ENCODE data around the gene PARVA. TPM values are rescaled to one million over a fixed set of nuclear protein-coding genes. Genes with fewer than 3 reads are reported as not detected.
A peak's percentile ranks its signal among the peaks of the same experiment; 100 is the strongest.

PARVA gene
- total RNA-seq, 1 experiment from 2014 or later, result 59.9 TPM

DNA sequence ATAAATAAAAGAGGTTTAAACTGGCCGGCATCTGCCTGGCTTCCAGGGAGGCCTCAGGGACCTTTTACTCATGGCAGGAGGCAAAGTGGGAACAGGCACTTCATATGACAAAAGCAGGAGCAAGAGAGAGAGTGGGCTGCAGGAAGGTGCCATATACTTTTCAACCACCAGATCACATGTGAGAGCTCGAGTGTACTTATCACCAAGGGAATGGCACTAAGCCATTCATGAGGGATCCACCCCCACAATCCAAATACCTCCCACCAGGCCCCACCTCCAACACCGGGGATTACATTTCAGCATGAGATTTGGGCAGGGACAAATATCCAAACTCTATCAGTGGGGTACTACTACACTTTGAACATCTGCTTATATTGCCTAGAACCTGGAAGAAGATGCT lies 126.5 kb downstream of the PARVA start:
- H3K4me1 ChIP-seq (replicated peaks), result peaks cover 28% of the 10 kb centered on the region
- DNase-seq (ENCODE audit: low read depth in 1 of 2, low spot score in 2 of 2), result no peak
- H3K36me3 ChIP-seq, result peaks cover 47% of the 10 kb centered on the region
- H3K4me3 ChIP-seq, result no peak overlapping the region
- H3K9me3 ChIP-seq (replicated peaks), result no peaks in the 10 kb centered on the region
- no peak overlapping the region for H3K27ac ChIP-seq
- no peaks in the 10 kb centered on the region for H3K27me3 ChIP-seq (replicated peaks)

DNA sequence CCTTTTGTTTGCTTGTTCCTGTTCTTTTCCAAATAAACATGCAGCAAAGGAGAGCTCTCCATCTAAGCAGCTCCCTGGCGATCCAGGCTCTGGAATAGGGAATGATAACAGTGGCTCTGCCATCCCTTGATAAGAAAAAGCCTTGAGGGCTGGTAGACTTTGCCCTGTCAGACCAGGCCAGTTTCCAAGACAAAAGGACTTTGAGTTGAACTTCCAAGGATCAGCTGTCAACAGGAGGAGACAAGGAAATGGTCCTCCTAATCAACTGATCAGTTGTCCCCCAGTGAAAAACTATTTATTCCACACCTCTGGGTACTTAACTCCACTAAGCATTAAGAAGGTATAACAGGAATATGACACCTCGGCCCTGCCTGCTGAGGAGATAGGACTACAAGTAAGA lies 127.8 kb downstream of the PARVA start:
- no peaks in the 10 kb centered on the region for H3K9me3 ChIP-seq (replicated peaks)
- peaks cover 29% of the 10 kb centered on the region for H3K4me1 ChIP-seq (replicated peaks)
- no peak overlapping the region for H3K27ac ChIP-seq
- DNase-seq (ENCODE audit: low read depth in 1 of 2, low spot score in 2 of 2), result no peak
- no peak overlapping the region for H3K4me3 ChIP-seq
- peaks cover 50% of the 10 kb centered on the region for H3K36me3 ChIP-seq
- no peaks in the 10 kb centered on the region for H3K27me3 ChIP-seq (replicated peaks)

DNA sequence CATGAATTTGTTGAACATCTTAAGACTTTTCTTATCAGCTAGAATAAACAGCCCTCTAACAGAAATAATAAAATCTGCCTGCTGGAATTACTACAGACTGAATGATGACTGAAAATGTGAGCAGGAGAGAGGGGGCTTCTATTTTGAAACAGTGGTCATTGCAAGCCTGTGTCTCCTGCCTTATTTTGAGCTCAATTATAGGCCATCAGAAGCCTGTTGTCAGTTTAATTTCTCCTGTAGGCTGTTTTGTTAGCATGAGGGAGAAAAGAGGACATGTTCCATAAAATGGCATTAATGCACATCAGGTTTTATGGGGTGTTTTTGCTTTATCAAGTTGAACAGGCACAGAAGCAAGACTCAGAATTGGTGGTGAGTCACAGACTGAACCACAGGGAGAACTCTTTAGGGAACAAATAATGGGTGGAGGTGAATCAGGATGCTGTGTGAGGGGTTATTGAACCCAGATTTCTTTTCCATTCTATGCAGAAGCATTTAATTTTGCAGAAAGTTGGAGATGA lies 129.1 kb downstream of the PARVA start:
- Histone ChIP-seq H3K27ac (no peak overlapping the region), H3K4me3 (no peak overlapping the region), H3K27me3 (replicated peaks) (no peaks in the 10 kb centered on the region), H3K36me3 (peaks cover 56% of the 10 kb centered on the region), H3K9me3 (replicated peaks) (no peaks in the 10 kb centered on the region), H3K4me1 (replicated peaks) (peaks cover 29% of the 10 kb centered on the region)
- DNase-seq (ENCODE audit: low read depth in 1 of 2, low spot score in 2 of 2), result no peak

DNA sequence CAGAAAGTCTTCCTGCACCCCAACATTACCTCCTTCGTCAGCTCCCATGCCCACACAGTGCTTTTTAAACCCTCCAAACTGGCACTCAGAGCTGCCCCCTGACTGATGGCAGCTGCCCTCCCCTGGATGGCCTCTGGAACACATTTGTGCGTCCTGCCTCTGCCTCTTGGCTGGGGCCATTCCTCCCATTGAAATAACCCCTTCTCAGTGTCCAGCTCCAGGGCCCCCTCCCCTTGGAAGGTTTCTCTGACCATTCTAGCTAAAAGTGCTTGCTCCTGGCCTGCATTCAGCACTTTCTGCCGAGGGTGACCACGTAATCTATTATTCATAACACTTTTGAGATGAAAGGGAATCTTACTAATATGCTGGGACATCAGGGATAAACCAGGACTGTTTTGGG lies 130.0 kb downstream of the PARVA start:
- DNase-seq (ENCODE audit: low read depth in 1 of 2, low spot score in 2 of 2), result no peak

DNA sequence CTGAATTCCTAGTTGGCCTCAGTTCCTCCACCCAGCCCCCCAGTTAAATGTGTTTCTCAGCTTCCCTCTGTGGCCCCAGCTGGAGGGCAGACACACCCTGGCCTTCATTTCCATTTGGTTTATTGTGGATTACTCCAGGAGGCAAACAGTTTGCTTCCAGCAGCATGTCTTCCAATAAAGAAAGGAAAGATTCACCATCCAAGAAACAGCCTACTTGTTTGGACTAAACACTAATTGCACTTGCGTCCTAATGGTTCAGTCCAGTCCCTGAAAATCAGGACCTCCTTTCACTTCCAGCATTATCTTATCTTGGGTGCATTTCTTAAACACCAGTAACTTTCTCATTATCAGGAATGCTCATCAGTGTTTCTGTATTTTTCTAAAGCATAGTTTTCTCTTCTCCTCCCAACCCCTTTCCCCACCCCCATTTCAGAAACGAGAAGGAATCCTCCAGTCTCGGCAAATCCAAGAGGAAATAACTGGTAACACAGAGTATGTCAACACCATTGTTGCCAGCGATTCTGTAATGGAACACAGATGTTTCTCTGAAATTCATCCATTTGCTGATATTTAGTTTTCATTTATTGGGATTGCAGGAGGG lies 130.9 kb downstream of the PARVA start:
- no peaks in the 10 kb centered on the region; the same call in 1 of the 2 replicates for H3K9me3 ChIP-seq (replicated peaks)
- no peaks in the 10 kb centered on the region for H3K27me3 ChIP-seq (replicated peaks)
- H3K36me3 ChIP-seq, result peaks cover 61% of the 10 kb centered on the region
- H3K4me3 ChIP-seq, result no peak overlapping the region
- peak in 1 of 2 experiments; percentile 57 for DNase-seq (ENCODE audit: low read depth in 1 of 2, low spot score in 2 of 2)
- peak overlapping the region; percentile 11 for H3K27ac ChIP-seq
- H3K4me1 ChIP-seq (replicated peaks), result peaks cover 19% of the 10 kb centered on the region

More for the DNA sequence above, 130.0 kb downstream of the PARVA start:
- H3K36me3 ChIP-seq, result peaks cover 56% of the 10 kb centered on the region
- H3K27me3 ChIP-seq (replicated peaks), result no peaks in the 10 kb centered on the region
- no peak overlapping the region for H3K27ac ChIP-seq
- H3K9me3 ChIP-seq (replicated peaks), result no peaks in the 10 kb centered on the region; the same call in 1 of the 2 replicates
- no peak overlapping the region for H3K4me3 ChIP-seq
- H3K4me1 ChIP-seq (replicated peaks), result peaks cover 26% of the 10 kb centered on the region

DNA sequence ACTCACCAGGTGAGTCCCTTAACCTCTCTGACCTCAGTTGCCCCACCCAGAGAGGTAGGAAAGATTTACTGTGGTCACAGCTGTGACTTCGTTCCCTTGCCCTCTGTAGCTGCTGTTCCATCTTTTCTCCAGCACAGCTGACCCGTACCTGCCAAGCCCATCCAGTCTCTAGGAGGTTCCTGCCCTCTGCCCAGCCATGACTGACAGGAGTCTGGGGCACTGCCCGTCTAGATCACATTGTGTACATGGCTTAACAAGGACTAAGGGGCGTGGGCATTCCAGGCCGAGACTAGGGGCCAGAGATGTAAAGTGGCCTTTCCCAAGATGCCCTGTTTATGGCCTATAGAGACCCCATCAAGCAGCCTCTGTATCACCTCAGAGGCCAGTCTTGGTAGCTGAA lies 132.0 kb downstream of the PARVA start:
- no peaks in the 10 kb centered on the region for H3K27me3 ChIP-seq (replicated peaks)
- no peak overlapping the region for H3K4me3 ChIP-seq
- peaks cover 18% of the 10 kb centered on the region for H3K4me1 ChIP-seq (replicated peaks)
- H3K36me3 ChIP-seq, result peaks cover 56% of the 10 kb centered on the region
- H3K9me3 ChIP-seq (replicated peaks), result no peaks in the 10 kb centered on the region; the same call in 1 of the 2 replicates
- H3K27ac ChIP-seq, result no peak overlapping the region
- DNase-seq (ENCODE audit: low read depth in 1 of 2, low spot score in 2 of 2), result no peak

DNA sequence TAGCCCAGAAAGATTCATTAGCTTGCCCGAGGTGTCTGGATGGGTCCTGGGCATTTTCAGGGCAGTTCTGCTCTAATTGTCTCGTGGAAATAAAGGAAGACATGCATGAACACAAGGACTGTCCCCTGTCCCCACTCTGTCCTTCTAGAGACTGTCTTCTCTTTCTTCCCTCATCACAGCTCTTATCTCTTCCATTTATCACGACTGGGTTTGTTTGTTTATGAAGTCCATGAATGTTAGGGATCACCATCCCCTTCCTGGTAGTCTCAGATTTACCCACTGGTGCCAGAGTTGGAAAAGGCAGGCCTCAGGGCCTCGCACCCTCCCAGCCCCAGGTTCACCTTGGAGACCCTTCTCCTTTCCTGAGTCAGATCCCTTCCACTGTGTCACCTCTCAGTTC lies 134.8 kb downstream of the PARVA start:
- DNase-seq (ENCODE audit: low read depth in 1 of 2, low spot score in 2 of 2), result no peak
- Histone ChIP-seq H3K9me3 (replicated peaks) (no peaks in the 10 kb centered on the region; the same call in 1 of the 2 replicates), H3K4me3 (no peak overlapping the region), H3K36me3 (peaks cover 48% of the 10 kb centered on the region), H3K27me3 (replicated peaks) (no peaks in the 10 kb centered on the region), H3K27ac (no peak overlapping the region), H3K4me1 (replicated peaks) (peaks cover 9% of the 10 kb centered on the region)

DNA sequence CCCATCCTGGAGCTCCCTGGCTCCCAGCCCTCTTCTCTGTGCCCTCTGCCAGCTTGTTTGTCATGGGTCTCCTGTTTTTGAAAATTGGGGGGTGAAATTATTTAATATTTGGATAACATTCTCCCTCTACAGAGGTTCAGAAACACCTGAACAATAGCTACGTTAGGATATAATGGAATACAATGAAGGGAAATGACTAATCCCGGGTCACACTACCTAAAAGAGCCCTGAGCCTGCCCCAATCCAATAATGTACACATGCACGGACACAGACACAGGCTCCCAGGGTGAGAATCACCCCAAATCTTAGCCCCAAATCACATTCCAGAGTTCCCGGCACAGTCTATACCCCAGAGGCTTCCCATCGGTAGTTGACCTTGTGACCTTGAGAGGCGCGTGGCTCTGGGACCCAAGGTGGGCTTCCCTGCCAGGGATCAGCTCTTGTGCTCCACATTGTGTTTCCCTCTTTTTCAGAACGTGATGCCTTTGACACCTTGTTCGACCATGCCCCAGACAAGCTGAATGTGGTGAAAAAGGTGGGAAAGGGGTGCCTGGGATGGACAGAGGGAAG lies 135.5 kb downstream of the PARVA start:
- no peaks in the 10 kb centered on the region for H3K27me3 ChIP-seq (replicated peaks)
- H3K9me3 ChIP-seq (replicated peaks), result no peaks in the 10 kb centered on the region; the same call in 1 of the 2 replicates
- H3K27ac ChIP-seq, result no peak overlapping the region
- H3K4me3 ChIP-seq, result no peak overlapping the region
- peaks cover 9% of the 10 kb centered on the region for H3K4me1 ChIP-seq (replicated peaks)
- peaks cover 53% of the 10 kb centered on the region for H3K36me3 ChIP-seq
- DNase-seq (ENCODE audit: low read depth in 1 of 2, low spot score in 2 of 2), result no peak

DNA sequence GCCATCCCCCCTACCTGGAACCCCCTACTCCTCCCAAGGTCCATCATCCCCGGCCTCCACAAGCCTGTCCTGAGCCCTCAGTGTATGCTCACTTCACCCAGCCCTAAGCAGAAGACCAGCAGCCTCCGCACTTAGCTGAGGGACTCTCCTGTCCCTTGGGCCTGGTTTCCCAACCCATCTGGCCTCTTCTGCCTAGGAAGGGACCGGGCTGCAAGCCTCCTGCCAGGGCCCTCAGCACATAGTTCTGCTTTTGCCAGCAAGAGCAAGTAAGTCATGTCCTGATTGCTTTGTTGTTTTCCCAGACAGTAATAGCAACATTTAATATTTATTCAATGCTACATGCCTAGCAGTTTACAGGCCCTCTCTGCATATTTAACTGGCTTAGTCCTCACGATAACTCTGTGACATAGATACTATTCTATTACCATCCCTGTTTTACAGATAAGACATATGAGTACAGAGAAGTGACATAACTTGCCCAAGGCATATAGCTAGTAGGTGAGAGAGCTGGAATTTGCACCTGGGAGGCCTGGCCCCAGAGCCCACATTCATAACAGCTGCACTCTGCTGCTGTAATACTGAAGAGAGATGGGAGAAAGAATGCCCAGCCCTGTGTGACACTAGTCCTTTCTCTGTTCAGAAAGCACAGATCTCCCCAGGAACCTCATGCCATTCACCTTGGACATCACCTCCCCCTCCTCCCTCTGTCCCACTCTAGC lies 139.2 kb downstream of the PARVA start:
- no peak overlapping the region for H3K27ac ChIP-seq
- no peaks in the 10 kb centered on the region for H3K27me3 ChIP-seq (replicated peaks)
- peaks cover 52% of the 10 kb centered on the region for H3K36me3 ChIP-seq
- no peak for DNase-seq (ENCODE audit: low read depth in 1 of 2, low spot score in 2 of 2)
- no peaks in the 10 kb centered on the region for H3K4me1 ChIP-seq (replicated peaks)
- no peaks in the 10 kb centered on the region; the same call in 1 of the 2 replicates for H3K9me3 ChIP-seq (replicated peaks)
- no peak overlapping the region for H3K4me3 ChIP-seq

DNA sequence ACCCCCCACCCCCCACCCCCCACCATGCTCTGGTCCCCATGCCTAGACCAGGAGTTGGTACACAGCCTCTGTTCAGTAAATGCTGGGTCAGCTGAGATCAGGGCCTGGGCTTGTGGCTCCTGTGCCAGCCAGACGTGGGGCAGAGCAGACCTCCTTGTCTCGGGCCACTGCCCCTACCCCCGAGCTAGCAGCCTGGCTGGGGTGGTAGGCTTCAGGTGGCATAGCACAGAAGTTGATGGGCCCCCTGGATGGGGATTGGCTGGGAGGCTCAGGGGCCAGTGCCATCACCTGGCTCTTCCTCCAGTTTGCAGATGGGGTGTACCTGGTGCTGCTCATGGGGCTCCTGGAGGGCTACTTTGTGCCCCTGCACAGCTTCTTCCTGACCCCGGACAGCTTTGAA lies 139.9 kb downstream of the PARVA start:
- no peak for DNase-seq (ENCODE audit: low read depth in 1 of 2, low spot score in 2 of 2)
- Histone ChIP-seq H3K4me3 (no peak overlapping the region), H3K36me3 (peaks cover 54% of the 10 kb centered on the region)

DNA sequence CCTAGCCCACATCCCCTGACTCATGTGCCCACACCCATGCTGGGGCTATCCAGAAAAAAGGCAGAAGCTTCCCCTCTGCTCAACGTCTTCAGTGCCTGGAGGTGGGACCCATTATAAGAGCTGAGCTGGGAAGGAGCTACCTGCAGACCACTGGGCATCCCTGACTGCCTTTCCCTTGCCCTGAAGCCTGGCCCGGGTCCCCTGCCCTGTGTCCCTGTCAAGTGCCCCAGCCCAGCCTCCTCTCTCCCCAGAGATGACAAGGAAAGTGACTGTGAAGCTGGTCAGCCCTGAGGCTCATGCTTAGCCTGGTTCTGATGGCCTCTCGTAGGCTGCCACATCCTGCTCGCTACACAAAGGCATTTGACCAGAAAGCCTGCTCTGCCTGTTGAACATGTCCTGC lies 140.4 kb downstream of the PARVA start:
- no peak for DNase-seq (ENCODE audit: low read depth in 1 of 2, low spot score in 2 of 2)
- Histone ChIP-seq H3K4me1 (replicated peaks) (no peaks in the 10 kb centered on the region), H3K9me3 (replicated peaks) (no peaks in the 10 kb centered on the region), H3K4me3 (no peak overlapping the region), H3K27me3 (replicated peaks) (no peaks in the 10 kb centered on the region), H3K36me3 (peaks cover 51% of the 10 kb centered on the region), H3K27ac (no peak overlapping the region)

More for the DNA sequence above, 139.9 kb downstream of the PARVA start:
- Histone ChIP-seq H3K27ac (no peak overlapping the region), H3K9me3 (replicated peaks) (no peaks in the 10 kb centered on the region; the same call in 1 of the 2 replicates), H3K27me3 (replicated peaks) (no peaks in the 10 kb centered on the region), H3K4me1 (replicated peaks) (no peaks in the 10 kb centered on the region)

DNA sequence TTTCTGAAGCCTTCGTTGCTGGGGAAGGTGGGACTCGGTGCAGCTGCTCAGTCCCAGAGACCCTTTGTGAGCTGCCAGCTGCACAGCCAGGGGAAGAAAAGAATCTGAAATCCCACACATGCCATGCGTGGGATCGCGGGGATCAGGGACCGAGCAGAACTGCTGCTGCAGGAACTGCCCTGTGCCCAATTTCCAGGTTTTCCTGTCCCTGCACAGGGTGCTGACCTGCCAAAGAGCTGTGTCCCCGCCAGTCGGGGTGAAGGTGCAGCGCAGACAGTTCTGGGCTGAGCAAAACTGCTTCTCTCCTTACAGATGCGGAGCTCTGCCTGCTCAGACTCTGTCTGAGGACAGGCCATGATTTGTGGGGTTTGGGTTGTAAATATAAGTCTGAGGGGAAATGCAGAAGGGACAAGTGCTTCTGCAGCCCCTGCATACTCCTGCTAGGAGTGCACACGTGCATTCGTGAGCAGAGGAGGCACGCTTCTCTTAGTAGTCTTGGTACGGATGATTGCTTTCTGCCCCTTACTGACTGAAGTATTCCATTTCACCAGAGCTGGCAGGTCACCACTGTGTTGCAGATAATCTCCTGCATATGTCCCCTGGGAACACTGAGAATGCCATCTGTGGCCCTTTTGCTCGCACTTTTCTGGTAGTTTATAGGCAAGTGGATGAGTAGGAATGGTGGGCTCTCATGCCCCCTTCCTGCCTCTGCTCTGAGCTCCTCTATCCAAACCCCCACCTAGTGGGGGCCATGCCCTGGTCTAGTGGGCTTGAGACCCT lies 141.4 kb downstream of the PARVA start:
- no peak for DNase-seq (ENCODE audit: low read depth in 1 of 2, low spot score in 2 of 2)
- Histone ChIP-seq H3K4me3 (no peak overlapping the region), H3K36me3 (peaks cover 51% of the 10 kb centered on the region), H3K27ac (no peak overlapping the region), H3K4me1 (replicated peaks) (no peaks in the 10 kb centered on the region), H3K9me3 (replicated peaks) (no peaks in the 10 kb centered on the region), H3K27me3 (replicated peaks) (no peaks in the 10 kb centered on the region)

DNA sequence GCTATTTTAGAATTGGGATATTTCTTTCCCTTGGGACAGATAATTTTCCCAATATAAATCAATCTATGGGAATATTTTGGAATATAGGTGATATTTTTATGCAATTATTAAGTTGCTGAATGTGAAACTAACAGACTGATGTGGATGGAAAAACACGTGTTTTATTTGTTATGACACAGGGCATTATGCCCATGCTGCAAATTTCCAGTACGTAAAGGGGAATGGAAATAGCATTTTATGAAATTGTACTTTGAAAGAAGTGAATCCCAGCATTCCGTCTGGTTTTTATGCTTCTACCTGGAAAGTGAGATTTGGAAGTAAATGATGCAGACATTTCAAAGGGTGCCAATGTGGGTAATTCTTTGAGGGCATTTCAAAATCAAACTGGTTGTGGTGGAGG lies 142.7 kb downstream of the PARVA start:
- no peak for DNase-seq (ENCODE audit: low read depth in 1 of 2, low spot score in 2 of 2)
- no peaks in the 10 kb centered on the region for H3K9me3 ChIP-seq (replicated peaks)
- H3K4me1 ChIP-seq (replicated peaks), result no peaks in the 10 kb centered on the region
- no peak overlapping the region for H3K4me3 ChIP-seq
- no peaks in the 10 kb centered on the region for H3K27me3 ChIP-seq (replicated peaks)
- peaks cover 51% of the 10 kb centered on the region for H3K36me3 ChIP-seq
- no peak overlapping the region for H3K27ac ChIP-seq
